ENCODE data around the gene OTOA. TPM values are rescaled to one million over a fixed set of nuclear protein-coding genes. Genes with fewer than 3 reads are reported as not detected.

OTOA gene
- total RNA-seq, 1 donor from 2014 or later, result 0.04 TPM

Other genes starting within 250 kb of the OTOA start
- 89.2 TPM for gene METTL9, start 64.4 kb upstream of the OTOA start, total RNA-seq
- gene IGSF6, start 11.4 kb upstream of the OTOA start, total RNA-seq, result 0.76 TPM
- 81.5 TPM for gene NPIPB4, start 193.8 kb downstream of the OTOA start, total RNA-seq